NCI-H146 treated with DMSO at 0.1 percent for 48 hours (cell line): ENCODE measurements around the gene PLAC1.

ENCODE experiments used
- DNase-seq: peaks from one replicate; lab custom pipeline; 2025; ENCODE audit not compliant: unreplicated experiment; lab: John Stamatoyannopoulos, UW

The PLAC1 gene

GRCh38 chrX:134658002-134658759, at the start of gene PLAC1:
Gene PLAC1, minus strand, starts transcription at chrX:134658471. Its CDS starts 91,789 bp downstream, at chrX:134566682.
- DNase-seq = no peak

GRCh38 chrX:134706138-134706537, 47.9 kb upstream of the PLAC1 start:
- DNase-seq = no peak

GRCh38 chrX:134695999-134696398, 37.7 kb upstream of the PLAC1 start:
- no peak for DNase-seq

- no peak for DNase-seq
Measured at GRCh38 chrX:134694333-134695322, 36.4 kb upstream of the PLAC1 start.

GRCh38 chrX:134693644-134694043, 35.4 kb upstream of the PLAC1 start:
- DNase-seq = no peak

- no peak for DNase-seq
Measured at GRCh38 chrX:134692990-134693389, 34.7 kb upstream of the PLAC1 start.

GRCh38 chrX:134692233-134692632, 34.0 kb upstream of the PLAC1 start:
- DNase-seq = no peak

- no peak for DNase-seq
Measured at GRCh38 chrX:134691453-134691852, 33.2 kb upstream of the PLAC1 start.

GRCh38 chrX:134688839-134689238, 30.6 kb upstream of the PLAC1 start:
- DNase-seq = no peak

GRCh38 chrX:134688031-134688823, 30.0 kb upstream of the PLAC1 start:
- DNase-seq = no peak

- no peak for DNase-seq
Measured at GRCh38 chrX:134685668-134686067, 27.4 kb upstream of the PLAC1 start.

- no peak for DNase-seq
Measured at GRCh38 chrX:134684956-134685355, 26.7 kb upstream of the PLAC1 start.

- DNase-seq = no peak
Measured at GRCh38 chrX:134683351-134684005, 25.2 kb upstream of the PLAC1 start.

GRCh38 chrX:134682081-134682480, 23.8 kb upstream of the PLAC1 start:
- DNase-seq = no peak

- DNase-seq = no peak
Measured at GRCh38 chrX:134679644-134680043, 21.4 kb upstream of the PLAC1 start.

GRCh38 chrX:134679221-134679620, 20.9 kb upstream of the PLAC1 start:
- DNase-seq = no peak

GRCh38 chrX:134677332-134677731, 19.1 kb upstream of the PLAC1 start:
- no peak for DNase-seq

GRCh38 chrX:134676436-134676835, 18.2 kb upstream of the PLAC1 start:
- DNase-seq = no peak

- DNase-seq = no peak
Measured at GRCh38 chrX:134673123-134673522, 14.9 kb upstream of the PLAC1 start.

GRCh38 chrX:134672101-134672500, 13.8 kb upstream of the PLAC1 start:
- DNase-seq = no peak

- no peak for DNase-seq
Measured at GRCh38 chrX:134671294-134671693, 13.0 kb upstream of the PLAC1 start.
